Stimulated activated CD4-positive, alpha-beta T cell treated with anti-CD3 and anti-CD28 coated beads, Interleukin-1b, Interleukin-23, amount 100 ng/mL, for 24 hours (primary cell): ENCODE measurements around the gene NDFIP2.

Experiments
- DNase-seq, 4 experiments: peaks; one replicate each; pipeline ENCODE4 v3.0.0-alpha.2; 2020; ENCODE audit warnings: low read depth in 4 of 4, low spot score in 1 of 4

Gene NDFIP2

GRCh38 chr13:79480954-79481684 lies at the start of gene NDFIP2:
TSS of gene NDFIP2 (plus strand) at chr13:79481155. CDS start at chr13:79481204, 49 bp downstream.
- peak; percentile 77 to 88 (median 82) for DNase-seq

- no peak for DNase-seq
Observed at GRCh38 chr13:79432086-79432485, 48.9 kb upstream of the NDFIP2 start.

- no peak for DNase-seq
Observed at GRCh38 chr13:79432992-79433391, 48.0 kb upstream of the NDFIP2 start.

- no peak for DNase-seq
Observed at GRCh38 chr13:79434556-79434955, 46.4 kb upstream of the NDFIP2 start.

- DNase-seq = no peak
Observed at GRCh38 chr13:79435561-79435990, 45.4 kb upstream of the NDFIP2 start.

GRCh38 chr13:79439275-79439674 lies 41.7 kb upstream of the NDFIP2 start:
- no peak for DNase-seq

- no peak for DNase-seq
Observed at GRCh38 chr13:79440958-79441528, 39.9 kb upstream of the NDFIP2 start.

- DNase-seq = no peak
Observed at GRCh38 chr13:79442221-79442620, 38.7 kb upstream of the NDFIP2 start.

- no peak for DNase-seq
Observed at GRCh38 chr13:79442706-79443105, 38.2 kb upstream of the NDFIP2 start.

- no peak for DNase-seq
Observed at GRCh38 chr13:79445968-79446645, 34.8 kb upstream of the NDFIP2 start.

- DNase-seq = no peak
Observed at GRCh38 chr13:79447141-79447540, 33.8 kb upstream of the NDFIP2 start.

- DNase-seq = no peak
Observed at GRCh38 chr13:79447741-79448140, 33.2 kb upstream of the NDFIP2 start.

GRCh38 chr13:79448413-79448812 lies 32.5 kb upstream of the NDFIP2 start:
- no peak for DNase-seq

- DNase-seq = peak in 2 of 4 experiments; percentile 13 to 28
Observed at GRCh38 chr13:79450110-79450509, 30.8 kb upstream of the NDFIP2 start.

GRCh38 chr13:79451500-79451962 lies 29.4 kb upstream of the NDFIP2 start:
- peak; percentile 76 to 91 (median 84) for DNase-seq

- DNase-seq = no peak
Observed at GRCh38 chr13:79452239-79452913, 28.6 kb upstream of the NDFIP2 start.

- no peak for DNase-seq
Observed at GRCh38 chr13:79455331-79455730, 25.6 kb upstream of the NDFIP2 start.

GRCh38 chr13:79456051-79456450 lies 24.9 kb upstream of the NDFIP2 start:
- DNase-seq = no peak

GRCh38 chr13:79456656-79457365 lies 24.1 kb upstream of the NDFIP2 start:
- no peak for DNase-seq

- DNase-seq = no peak
Observed at GRCh38 chr13:79457390-79457789, 23.6 kb upstream of the NDFIP2 start.

GRCh38 chr13:79457948-79458347 lies 23.0 kb upstream of the NDFIP2 start:
- no peak for DNase-seq
